ENCODE measurements around the gene CNRIP1. TPM values are rescaled to one million over a fixed set of nuclear protein-coding genes. Genes with fewer than 3 reads are reported as not detected.

Gene CNRIP1
- total RNA-seq, 6 experiments from 2014 or later = 33.6 to 53.8 (median 47.2) TPM

- H3K27me3 Mint-ChIP-seq (ENCODE audit: insufficient read depth) = peaks cover 24% of the 10 kb centered on the region
- peaks cover 7% of the 10 kb centered on the region; the same call in 1 of the 2 replicates for H3K4me1 Mint-ChIP-seq (ENCODE audit: low read depth)
- no peak overlapping the region for H3K27ac Mint-ChIP-seq
- H3K36me3 Mint-ChIP-seq (ENCODE audit: low read depth) = no peaks in the 10 kb centered on the region
- no peak overlapping the region for H3K4me3 Mint-ChIP-seq
- TF ChIP-seq CTCF (IDR thresholded peaks at IDR 0.05) = no peak
- no peaks in the 10 kb centered on the region; the same call in 1 of the 2 replicates for H3K9me3 Mint-ChIP-seq
- DNase-seq = no peak
Measured at GRCh38 chr2:68345129-68345875, 25.6 kb upstream of the CNRIP1 start.

- H3K9me3 Mint-ChIP-seq = no peaks in the 10 kb centered on the region; the same call in 1 of the 2 replicates
Measured at GRCh38 chr2:68344031-68344430, 24.3 kb upstream of the CNRIP1 start.

GRCh38 chr2:68342470-68342869, 22.7 kb upstream of the CNRIP1 start:
- peaks cover 9% of the 10 kb centered on the region; the same call in 1 of the 2 replicates for H3K9me3 Mint-ChIP-seq
- peaks cover 10% of the 10 kb centered on the region for H3K36me3 Mint-ChIP-seq (ENCODE audit: low read depth)
- no peak overlapping the region for H3K27ac Mint-ChIP-seq
- no peak for TF ChIP-seq CTCF (IDR thresholded peaks at IDR 0.05)
- H3K4me1 Mint-ChIP-seq (ENCODE audit: low read depth) = peaks cover 15% of the 10 kb centered on the region
- no peak for DNase-seq
- peaks cover 19% of the 10 kb centered on the region for H3K27me3 Mint-ChIP-seq (ENCODE audit: insufficient read depth)
- H3K4me3 Mint-ChIP-seq = no peak overlapping the region

More at GRCh38 chr2:68344031-68344430, 24.3 kb upstream of the CNRIP1 start:
- H3K4me1 Mint-ChIP-seq (ENCODE audit: low read depth) = peaks cover 7% of the 10 kb centered on the region; the same call in 1 of the 2 replicates
- no peaks in the 10 kb centered on the region for H3K36me3 Mint-ChIP-seq (ENCODE audit: low read depth)
- no peak for TF ChIP-seq CTCF (IDR thresholded peaks at IDR 0.05)
- DNase-seq = no peak
- no peak overlapping the region for H3K27ac Mint-ChIP-seq
- peaks cover 26% of the 10 kb centered on the region for H3K27me3 Mint-ChIP-seq (ENCODE audit: insufficient read depth)
- no peak overlapping the region for H3K4me3 Mint-ChIP-seq

GRCh38 chr2:68341583-68341982, 21.8 kb upstream of the CNRIP1 start:
- H3K27ac Mint-ChIP-seq = no peak overlapping the region
- TF ChIP-seq CTCF (IDR thresholded peaks at IDR 0.05) = no peak
- no peak for DNase-seq
- peaks cover 12% of the 10 kb centered on the region for H3K27me3 Mint-ChIP-seq (ENCODE audit: insufficient read depth)
- peaks cover 9% of the 10 kb centered on the region; the same call in 1 of the 2 replicates for H3K9me3 Mint-ChIP-seq
- H3K4me1 Mint-ChIP-seq (ENCODE audit: low read depth) = peaks cover 23% of the 10 kb centered on the region
- H3K4me3 Mint-ChIP-seq = no peak overlapping the region
- H3K36me3 Mint-ChIP-seq (ENCODE audit: low read depth) = peaks cover 10% of the 10 kb centered on the region

- Mint-ChIP-seq H3K4me1 (ENCODE audit: low read depth) (peaks cover 29% of the 10 kb centered on the region), H3K4me3 (no peak overlapping the region), H3K27me3 (ENCODE audit: insufficient read depth) (peaks cover 10% of the 10 kb centered on the region; the same call in 1 of the 2 replicates), H3K27ac (no peak overlapping the region), H3K9me3 (peaks cover 12% of the 10 kb centered on the region), H3K36me3 (ENCODE audit: low read depth) (peaks cover 12% of the 10 kb centered on the region)
- no peak for DNase-seq
- no peak for TF ChIP-seq CTCF (IDR thresholded peaks at IDR 0.05)
Measured at GRCh38 chr2:68341062-68341329, 21.2 kb upstream of the CNRIP1 start.
